K562 (cell line): ENCODE measurements around the gene RNF17.

ENCODE experiments used
- BRCA1 ChIP-seq, 2 experiments: fragments of 450-650 bp in 1 of 2; sonication (generic) in 1 of 2; formaldehyde crosslinking in 1 of 2; IDR thresholded peaks; 2 replicates each; pipeline versions ENCODE4 v1.5.0 to v1.6.1; 2017 to 2020; ENCODE audit warnings: mild to moderate bottlenecking in 1 of 2, missing genetic modification reagents in 1 of 2
- CHD4 ChIP-seq: fragments of 200-600 bp; sonication (generic); IDR thresholded peaks from 3 replicates; pipeline ENCODE4 v1.6.1; 2012; ENCODE audit warnings: low read depth, mild to moderate bottlenecking, mixed read lengths, low read length, inconsistent platforms; ENCODE audit not compliant: insufficient read depth, insufficient replicate concordance, poor library complexity, severe bottlenecking
- EHMT2 ChIP-seq: fragments of 450-650 bp; IDR thresholded peaks from 2 replicates; pipeline ENCODE4 v1.6.1; 2018; ENCODE audit warnings: antibody characterized with exemption
- NBN ChIP-seq: fragments of 450-650 bp; IDR thresholded peaks from 2 replicates; pipeline ENCODE4 v1.6.1; 2016; ENCODE audit warnings: low read depth, mild to moderate bottlenecking
- NFATC3 ChIP-seq: fragments of 450-650 bp; IDR thresholded peaks from 2 replicates; pipeline ENCODE4 v1.6.1; 2017; ENCODE audit warnings: mild to moderate bottlenecking
- RBM17 ChIP-seq: fragments of 200-400 bp; formaldehyde crosslinking; IDR thresholded peaks from 2 replicates; pipeline ENCODE4 v1.6.1; 2017; ENCODE audit warnings: low read depth, mild to moderate bottlenecking, low read length, borderline replicate concordance
- SMARCA5 ChIP-seq: fragments of 450-650 bp; IDR thresholded peaks from 2 replicates; pipeline ENCODE4 v1.6.1; 2016
- TF ChIP-seq, protein P1 (sequence below): sonication (generic); formaldehyde crosslinking; IDR thresholded peaks from 2 replicates; pipeline ENCODE4 v1.9.0; 2022; ENCODE audit warnings: mild to moderate bottlenecking, missing genetic modification reagents

DNA sequence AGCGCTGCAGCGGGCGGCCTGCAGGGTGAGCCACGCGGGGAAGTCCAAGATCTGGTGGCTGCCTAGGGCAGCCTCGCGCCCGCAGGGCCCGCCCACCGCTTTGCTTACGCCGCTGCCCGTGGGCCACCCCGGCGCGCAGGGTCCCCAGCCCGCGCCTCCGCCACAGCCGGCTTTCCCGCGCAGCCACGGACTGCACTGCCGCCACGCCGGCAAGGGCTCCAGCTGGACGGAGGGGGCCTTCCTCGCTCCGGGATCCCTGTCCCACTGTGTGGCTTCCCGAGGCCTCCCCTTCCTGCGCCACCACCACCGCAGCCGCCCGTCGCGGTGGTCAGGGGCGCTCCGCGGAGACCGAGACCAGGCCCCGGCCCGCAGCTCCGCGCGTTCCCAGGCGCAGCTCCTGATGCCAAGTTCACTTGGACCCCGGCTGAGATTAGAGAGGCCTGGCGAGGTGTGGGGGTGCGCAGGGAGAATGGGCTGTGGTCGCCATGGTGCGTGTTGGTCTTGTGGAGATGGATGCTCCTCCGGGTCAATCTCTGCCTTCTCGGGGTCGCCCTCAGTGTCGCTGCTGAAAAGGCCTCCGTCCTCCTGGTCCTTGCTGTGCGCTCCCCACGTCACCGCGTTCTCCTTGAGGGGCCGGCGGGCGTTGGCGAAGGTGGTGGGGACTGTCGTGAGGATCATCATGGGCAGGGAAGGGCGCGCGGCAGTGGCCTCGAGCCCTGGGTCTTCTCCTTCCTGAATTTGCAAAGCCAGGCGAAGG lies 17.9 kb upstream of the RNF17 start:
- no peak for TF ChIP-seq NFATC3
- TF ChIP-seq BRCA1 (IDR thresholded peaks at IDR 0.05) = no peak
- no peak for TF ChIP-seq BRCA1 (CRISPR knock-in tag; IDR thresholded peaks at IDR 0.05)
- no peak for TF ChIP-seq EHMT2
- TF ChIP-seq SMARCA5 = no peak
- TF ChIP-seq, protein P1, sequence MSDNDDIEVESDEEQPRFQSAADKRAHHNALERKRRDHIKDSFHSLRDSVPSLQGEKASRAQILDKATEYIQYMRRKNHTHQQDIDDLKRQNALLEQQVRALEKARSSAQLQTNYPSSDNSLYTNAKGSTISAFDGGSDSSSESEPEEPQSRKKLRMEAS (CRISPR knock-in tag) = no peak
- no peak for TF ChIP-seq CHD4
- TF ChIP-seq RBM17 = no peak
- TF ChIP-seq NBN = no peak
